ENCODE measurements around the gene H1-8.
"Not testable (repeated sequence)": the region's sequence is repeated elsewhere in the genome, so short reads cannot be mapped to it uniquely, and the experiment has no call there.

Gene H1-8

GRCh38 chr3:129532261-129532660, 10.7 kb upstream of the H1-8 start:
- no peak overlapping the region for H3K4me3 ChIP-seq (ENCODE audit: low read depth, low read length)

- no peak overlapping the region for H3K4me3 ChIP-seq (ENCODE audit: low read depth, low read length)
These were observed 9.6 kb upstream of the H1-8 start for GRCh38 chr3:129533406-129533805.

GRCh38 chr3:129534428-129535027, 8.4 kb upstream of the H1-8 start:
- no peak overlapping the region for H3K4me3 ChIP-seq (ENCODE audit: low read depth, low read length)

- no peak overlapping the region for H3K4me3 ChIP-seq (ENCODE audit: low read depth, low read length)
These were observed 7.9 kb upstream of the H1-8 start for GRCh38 chr3:129535075-129535474.

- H3K4me3 ChIP-seq (ENCODE audit: low read depth, low read length) = no peak overlapping the region
These were observed 6.7 kb upstream of the H1-8 start for GRCh38 chr3:129536374-129536667.

- H3K4me3 ChIP-seq (ENCODE audit: low read depth, low read length) = no peak overlapping the region
These were observed 6.2 kb upstream of the H1-8 start for GRCh38 chr3:129536804-129537203.

GRCh38 chr3:129539206-129539605, 3.8 kb upstream of the H1-8 start:
- H3K4me3 ChIP-seq (ENCODE audit: low read depth, low read length) = no peak overlapping the region

GRCh38 chr3:129540776-129541516, 2.0 kb upstream of the H1-8 start:
- H3K4me3 ChIP-seq (ENCODE audit: low read depth, low read length) = no peak overlapping the region

GRCh38 chr3:129542747-129543146, 228 bp upstream of the H1-8 start:
- no peak overlapping the region for H3K4me3 ChIP-seq (ENCODE audit: low read depth, low read length)

- no peak overlapping the region for H3K4me3 ChIP-seq (ENCODE audit: low read depth, low read length)
These were observed 1.0 kb downstream of the H1-8 start for GRCh38 chr3:129543999-129544398.

- H3K4me3 ChIP-seq (ENCODE audit: low read depth, low read length) = not testable (repeated sequence)
These were observed 3.0 kb downstream of the H1-8 start for GRCh38 chr3:129545951-129546350.

- H3K4me3 ChIP-seq (ENCODE audit: low read depth, low read length) = no peak overlapping the region
These were observed 4.3 kb downstream of the H1-8 start for GRCh38 chr3:129547241-129547640.

- no peak overlapping the region for H3K4me3 ChIP-seq (ENCODE audit: low read depth, low read length)
These were observed 5.4 kb downstream of the H1-8 start for GRCh38 chr3:129548104-129548965.

GRCh38 chr3:129549006-129549800, 6.2 kb downstream of the H1-8 start:
- no peak overlapping the region for H3K4me3 ChIP-seq (ENCODE audit: low read depth, low read length)

- H3K4me3 ChIP-seq (ENCODE audit: low read depth, low read length) = no peak overlapping the region
These were observed 6.8 kb downstream of the H1-8 start for GRCh38 chr3:129549805-129550204.

- no peak overlapping the region for H3K4me3 ChIP-seq (ENCODE audit: low read depth, low read length)
These were observed 9.5 kb downstream of the H1-8 start for GRCh38 chr3:129552287-129553050.

GRCh38 chr3:129553171-129553570, 10.2 kb downstream of the H1-8 start:
- H3K4me3 ChIP-seq (ENCODE audit: low read depth, low read length) = no peak overlapping the region

GRCh38 chr3:129553719-129554118, 10.7 kb downstream of the H1-8 start:
- no peak overlapping the region for H3K4me3 ChIP-seq (ENCODE audit: low read depth, low read length)

- H3K4me3 ChIP-seq (ENCODE audit: low read depth, low read length) = no peak overlapping the region
These were observed 11.6 kb downstream of the H1-8 start for GRCh38 chr3:129554356-129555152.

- H3K4me3 ChIP-seq (ENCODE audit: low read depth, low read length) = no peak overlapping the region
These were observed 12.2 kb downstream of the H1-8 start for GRCh38 chr3:129555153-129555550.
